Measurements from ENCODE around the gene CAMTA1.
A peak's percentile ranks its signal among the peaks of the same experiment; 100 is the strongest.

Gene CAMTA1

GRCh38 chr1:6859415-6860343 lies 74.4 kb downstream of the CAMTA1 start (continued):
- TF ChIP-seq ZNF157 (tag by site-specific recombination; IDR thresholded peaks at IDR 0.05) (no peak), ZBTB17 (tag by site-specific recombination; IDR thresholded peaks at IDR 0.05) (peak; percentile 34; the same call in 1 of the 2 replicates), OSR2 (tag by site-specific recombination; IDR thresholded peaks at IDR 0.05) (no peak), ZNF600 (tag by site-specific recombination; IDR thresholded peaks at IDR 0.05) (no peak), ZNF654 (tag by site-specific recombination; IDR thresholded peaks at IDR 0.05; ENCODE audit: low read depth) (no peak), ZNF112 (tag by site-specific recombination; IDR thresholded peaks at IDR 0.05) (no peak), ZNF23 (tag by site-specific recombination; IDR thresholded peaks at IDR 0.05; ENCODE audit: borderline replicate concordance) (no peak), ZFP69B (tag by site-specific recombination; IDR thresholded peaks at IDR 0.05) (no peak), ZNF341 (tag by site-specific recombination; IDR thresholded peaks at IDR 0.05; ENCODE audit: low read depth) (no peak), ZNF629 (tag by site-specific recombination; IDR thresholded peaks at IDR 0.05) (0 out of 2 replicates have a peak, but pooled peaks have one; percentile 45), SP2 (tag by site-specific recombination; IDR thresholded peaks at IDR 0.05) (no peak), ZNF18 (tag by site-specific recombination; IDR thresholded peaks at IDR 0.05) (no peak), ZIC2 (tag by site-specific recombination; IDR thresholded peaks at IDR 0.05) (no peak), ZNF324 (tag by site-specific recombination; IDR thresholded peaks at IDR 0.05) (no peak), GLI2 (tag by site-specific recombination; IDR thresholded peaks at IDR 0.05; ENCODE audit: borderline replicate concordance, low read depth) (no peak), SP3 (tag by site-specific recombination; IDR thresholded peaks at IDR 0.05) (peak; percentile 26; the same call in 1 of the 2 replicates), ZNF561 (tag by site-specific recombination; IDR thresholded peaks at IDR 0.05; ENCODE audit: borderline replicate concordance) (no peak), ZNF837 (tag by site-specific recombination; IDR thresholded peaks at IDR 0.05) (no peak), EGR2 (tag by site-specific recombination; IDR thresholded peaks at IDR 0.05; ENCODE audit: low read depth) (no peak), ZNF48 (tag by site-specific recombination; IDR thresholded peaks at IDR 0.05) (no peak), ZNF24 (tag by site-specific recombination; IDR thresholded peaks at IDR 0.05) (peak; percentile 43; the same call in 1 of the 2 replicates), ZNF239 (tag by site-specific recombination; IDR thresholded peaks at IDR 0.05) (no peak), ZNF114 (tag by site-specific recombination; IDR thresholded peaks at IDR 0.05) (no peak), KLF8 (tag by site-specific recombination; IDR thresholded peaks at IDR 0.05) (0 out of 2 replicates have a peak, but pooled peaks have one; percentile 49), ZNF514 (tag by site-specific recombination; IDR thresholded peaks at IDR 0.05) (no peak), PRDM6 (tag by site-specific recombination; IDR thresholded peaks at IDR 0.05) (peak; percentile 44), ZNF830 (tag by site-specific recombination; IDR thresholded peaks at IDR 0.05; ENCODE audit: low read depth) (no peak)

Measured in HEK293 (cell line).